ENCODE measurements around the gene COQ5.
"Not testable (repeated sequence)": the region's sequence is repeated elsewhere in the genome, so short reads cannot be mapped to it uniquely, and the experiment has no call there.

The COQ5 gene

GRCh38 chr12:120529641-120530417 lies 871 bp upstream of the COQ5 start:
- FAIRE-seq, result no peak

- no peak for FAIRE-seq
Measured at GRCh38 chr12:120522568-120522967, 6.4 kb downstream of the COQ5 start.

- not testable (repeated sequence) for FAIRE-seq
Measured at GRCh38 chr12:120519324-120519723, 9.6 kb downstream of the COQ5 start.

- no peak for FAIRE-seq
Measured at GRCh38 chr12:120515496-120515895, 13.5 kb downstream of the COQ5 start.

- no peak for FAIRE-seq
Measured at GRCh38 chr12:120514002-120514401, 15.0 kb downstream of the COQ5 start.

- no peak for FAIRE-seq
Measured at GRCh38 chr12:120508537-120508936, 20.4 kb downstream of the COQ5 start.

- FAIRE-seq, result no peak
Measured at GRCh38 chr12:120504587-120504986, 24.4 kb downstream of the COQ5 start.

GRCh38 chr12:120500581-120500980 lies 28.4 kb downstream of the COQ5 start:
- no peak for FAIRE-seq

GRCh38 chr12:120498870-120499515 lies 30.0 kb downstream of the COQ5 start:
- FAIRE-seq, result no peak

- no peak for FAIRE-seq
Measured at GRCh38 chr12:120497524-120498150, 31.3 kb downstream of the COQ5 start.

- no peak for FAIRE-seq
Measured at GRCh38 chr12:120496413-120497340, 32.3 kb downstream of the COQ5 start.

- FAIRE-seq, result no peak
Measured at GRCh38 chr12:120495731-120496412, 33.1 kb downstream of the COQ5 start, which contains the start of gene DYNLL1. TSS of gene DYNLL1 (plus strand) at chr12:120496113. CDS start at chr12:120496422, 309 bp downstream.

- FAIRE-seq, result no peak
Measured at GRCh38 chr12:120495186-120495730, 33.7 kb downstream of the COQ5 start.

- no peak for FAIRE-seq
Measured at GRCh38 chr12:120490833-120491512, 38.0 kb downstream of the COQ5 start.

- FAIRE-seq, result no peak
Measured at GRCh38 chr12:120490325-120490724, 38.6 kb downstream of the COQ5 start.

GRCh38 chr12:120489018-120489417 lies 39.9 kb downstream of the COQ5 start:
- FAIRE-seq, result no peak

- no peak for FAIRE-seq
Measured at GRCh38 chr12:120488057-120488640, 40.8 kb downstream of the COQ5 start.

GRCh38 chr12:120487552-120487951 lies 41.4 kb downstream of the COQ5 start:
- not testable (repeated sequence) for FAIRE-seq

GRCh38 chr12:120485961-120486881 lies 42.7 kb downstream of the COQ5 start:
- FAIRE-seq, result no peak

- FAIRE-seq, result no peak
Measured at GRCh38 chr12:120483621-120484020, 45.3 kb downstream of the COQ5 start.
